Neutrophil (primary cell): ENCODE measurements around the gene NKPD1.
A peak's percentile ranks its signal among the peaks of the same experiment; 100 is the strongest.

Experiments used
- H3K27ac ChIP-seq: fragments of 200-600 bp; sonication (generic); 2 replicates; pipeline ENCODE4 v1.5.1; 2016; ENCODE audit warnings: mild to moderate bottlenecking, moderate library complexity
- H3K27me3 ChIP-seq: fragments of 200-600 bp; sonication (generic); 2 replicates; pipeline ENCODE4 v1.6.0; 2016; ENCODE audit warnings: mild to moderate bottlenecking
- H3K36me3 ChIP-seq: fragments of 200-600 bp; sonication (generic); 2 replicates; pipeline ENCODE4 v1.5.1; 2017
- H3K4me1 ChIP-seq, 2 experiments: fragments of 200-600 bp in 1 of 2; sonication (generic) in 1 of 2; 1 replicate in 1 of 2; 2 replicates in 1 of 2; pipeline versions ENCODE4 v1.5.1 to v1.6.1; 2013 to 2016; ENCODE audit warnings: low read depth in 1 of 2, low read length in 1 of 2, mild to moderate bottlenecking in 1 of 2, moderate library complexity in 1 of 2; ENCODE audit not compliant: control insufficient read depth in 1 of 2, insufficient read depth in 1 of 2
- H3K4me3 ChIP-seq, 2 experiments: fragments of 200-600 bp in 1 of 2; sonication (generic) in 1 of 2; 1 replicate in 1 of 2; 2 replicates in 1 of 2; pipeline ENCODE4 v1.5.1; 2013 to 2016; ENCODE audit warnings: low read depth in 1 of 2, low read length in 1 of 2, mild to moderate bottlenecking in 1 of 2, moderate library complexity in 1 of 2
- H3K9me3 ChIP-seq: fragments of 200-600 bp; sonication (generic); 2 replicates; pipeline ENCODE4 v1.5.1; 2016
- TF ChIP-seq, protein P1 (sequence below): fragments of 200-600 bp; sonication (generic); IDR thresholded peaks from 2 replicates; pipeline ENCODE4 v1.5.1; 2016; ENCODE audit warnings: antibody characterized with exemption

NKPD1 gene

DNA sequence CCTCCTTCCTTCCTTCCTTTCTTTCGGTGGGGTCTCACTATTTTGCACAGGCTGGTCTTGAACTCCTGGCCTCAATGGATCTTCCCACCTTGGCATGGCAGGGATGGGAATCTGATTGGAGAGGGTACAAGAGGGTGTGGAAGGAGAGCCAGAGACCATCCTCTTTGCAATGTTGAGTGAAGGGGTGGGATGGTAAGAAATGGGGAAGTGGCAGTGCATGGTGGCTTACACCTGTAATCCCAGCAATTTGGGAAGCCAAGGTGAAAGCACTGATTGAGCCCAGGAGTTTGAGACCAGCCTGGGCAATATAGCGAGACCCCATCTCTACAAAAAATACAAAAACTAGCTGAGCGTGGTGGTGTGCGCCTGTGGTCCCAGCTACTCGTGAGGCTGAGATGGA is 23.3 kb upstream of the NKPD1 start:
- Histone ChIP-seq H3K36me3 (no peaks in the 10 kb centered on the region), H3K27ac (peak overlapping the region; percentile 84), H3K4me1 (peaks cover 59% of the 10 kb centered on the region in 2 experiments), H3K9me3 (no peaks in the 10 kb centered on the region), H3K27me3 (no peaks in the 10 kb centered on the region), H3K4me3 (peak overlapping the region in 1 of 2 experiments; percentile 38)
- TF ChIP-seq, protein P1, sequence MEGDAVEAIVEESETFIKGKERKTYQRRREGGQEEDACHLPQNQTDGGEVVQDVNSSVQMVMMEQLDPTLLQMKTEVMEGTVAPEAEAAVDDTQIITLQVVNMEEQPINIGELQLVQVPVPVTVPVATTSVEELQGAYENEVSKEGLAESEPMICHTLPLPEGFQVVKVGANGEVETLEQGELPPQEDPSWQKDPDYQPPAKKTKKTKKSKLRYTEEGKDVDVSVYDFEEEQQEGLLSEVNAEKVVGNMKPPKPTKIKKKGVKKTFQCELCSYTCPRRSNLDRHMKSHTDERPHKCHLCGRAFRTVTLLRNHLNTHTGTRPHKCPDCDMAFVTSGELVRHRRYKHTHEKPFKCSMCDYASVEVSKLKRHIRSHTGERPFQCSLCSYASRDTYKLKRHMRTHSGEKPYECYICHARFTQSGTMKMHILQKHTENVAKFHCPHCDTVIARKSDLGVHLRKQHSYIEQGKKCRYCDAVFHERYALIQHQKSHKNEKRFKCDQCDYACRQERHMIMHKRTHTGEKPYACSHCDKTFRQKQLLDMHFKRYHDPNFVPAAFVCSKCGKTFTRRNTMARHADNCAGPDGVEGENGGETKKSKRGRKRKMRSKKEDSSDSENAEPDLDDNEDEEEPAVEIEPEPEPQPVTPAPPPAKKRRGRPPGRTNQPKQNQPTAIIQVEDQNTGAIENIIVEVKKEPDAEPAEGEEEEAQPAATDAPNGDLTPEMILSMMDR = no peak

DNA sequence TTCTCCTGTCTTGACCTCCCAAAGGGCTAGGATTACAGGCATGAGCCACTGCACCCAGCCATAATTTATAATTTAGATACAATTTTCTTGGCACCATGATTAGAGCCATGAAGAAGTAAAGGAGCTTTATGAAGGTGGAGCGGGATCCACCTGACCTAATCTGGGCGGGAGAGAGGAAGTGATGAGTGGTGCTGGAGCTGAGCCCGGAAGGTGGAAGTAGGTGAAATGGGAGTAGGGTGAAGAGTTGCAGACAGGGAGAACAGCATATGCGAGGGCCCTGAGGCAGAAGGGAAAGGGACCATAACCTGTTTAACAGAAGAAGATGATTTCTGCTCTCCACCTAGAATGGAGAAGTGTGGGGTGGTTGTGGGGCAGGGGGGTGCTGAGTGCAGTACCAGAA is 22.0 kb upstream of the NKPD1 start:
- Histone ChIP-seq H3K36me3 (no peaks in the 10 kb centered on the region), H3K4me1 (peaks cover 62% of the 10 kb centered on the region in 2 experiments), H3K27ac (peak overlapping the region; percentile 34), H3K27me3 (no peaks in the 10 kb centered on the region), H3K4me3 (no peak overlapping the region), H3K9me3 (no peaks in the 10 kb centered on the region)
- TF ChIP-seq, protein P1 = no peak

DNA sequence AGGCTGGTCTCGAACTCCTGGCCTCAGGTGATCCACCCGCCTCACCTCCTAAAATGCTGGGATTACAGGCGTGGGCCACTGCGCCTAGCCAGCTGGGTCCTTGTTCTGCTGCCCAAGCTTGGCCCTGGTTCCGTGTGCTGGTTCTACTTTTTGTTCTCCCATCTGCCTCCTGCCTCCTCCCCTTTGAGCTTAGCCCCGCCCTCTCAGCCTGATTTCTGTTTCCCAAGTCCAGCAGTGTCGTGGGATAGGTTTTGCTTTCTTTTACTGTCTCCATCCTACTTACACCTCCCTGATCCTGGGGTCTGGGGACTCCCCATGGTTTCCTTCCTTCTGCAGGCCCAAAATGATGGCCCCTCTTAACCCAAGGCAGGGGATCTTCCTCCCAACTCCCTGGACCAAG is 20.2 kb upstream of the NKPD1 start:
- Histone ChIP-seq H3K27ac (peak overlapping the region; percentile 96), H3K9me3 (no peaks in the 10 kb centered on the region), H3K36me3 (no peaks in the 10 kb centered on the region), H3K4me1 (peaks cover 77 to 78% of the 10 kb centered on the region in 2 experiments), H3K4me3 (peak overlapping the region in 1 of 2 experiments; percentile 87), H3K27me3 (no peaks in the 10 kb centered on the region)
- TF ChIP-seq, protein P1 = no peak

DNA sequence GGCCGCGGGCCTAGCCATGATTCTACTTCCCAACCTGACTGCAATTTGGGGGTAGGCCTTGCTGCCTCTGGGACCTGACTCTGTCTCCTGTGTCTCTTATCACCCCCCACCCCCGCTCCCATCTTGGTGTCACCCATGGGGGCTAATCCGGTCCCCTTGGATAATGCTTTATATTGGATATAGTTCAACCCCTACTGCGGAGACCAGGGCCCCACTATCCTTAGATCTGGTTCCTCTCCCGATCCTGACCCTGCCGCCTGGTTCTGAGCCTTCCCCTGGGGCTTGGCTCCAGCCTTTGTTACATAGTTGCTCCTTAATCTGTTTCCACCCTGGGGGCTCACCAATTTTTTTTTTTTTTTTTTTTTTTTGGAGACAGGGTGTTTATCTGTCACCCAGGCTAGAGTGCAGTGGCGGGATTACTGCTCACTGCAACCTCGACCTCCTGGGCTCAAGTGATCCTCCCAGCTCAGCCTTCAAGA is 19.1 kb upstream of the NKPD1 start:
- no peaks in the 10 kb centered on the region for H3K27me3 ChIP-seq
- TF ChIP-seq, protein P1 = no peak
- H3K4me1 ChIP-seq = peaks cover 78 to 79% of the 10 kb centered on the region in 2 experiments
- H3K9me3 ChIP-seq = no peaks in the 10 kb centered on the region
- peak overlapping the region; percentile 96 for H3K27ac ChIP-seq
- peak overlapping the region; percentile 80 to 87 for H3K4me3 ChIP-seq
- H3K36me3 ChIP-seq = no peaks in the 10 kb centered on the region

DNA sequence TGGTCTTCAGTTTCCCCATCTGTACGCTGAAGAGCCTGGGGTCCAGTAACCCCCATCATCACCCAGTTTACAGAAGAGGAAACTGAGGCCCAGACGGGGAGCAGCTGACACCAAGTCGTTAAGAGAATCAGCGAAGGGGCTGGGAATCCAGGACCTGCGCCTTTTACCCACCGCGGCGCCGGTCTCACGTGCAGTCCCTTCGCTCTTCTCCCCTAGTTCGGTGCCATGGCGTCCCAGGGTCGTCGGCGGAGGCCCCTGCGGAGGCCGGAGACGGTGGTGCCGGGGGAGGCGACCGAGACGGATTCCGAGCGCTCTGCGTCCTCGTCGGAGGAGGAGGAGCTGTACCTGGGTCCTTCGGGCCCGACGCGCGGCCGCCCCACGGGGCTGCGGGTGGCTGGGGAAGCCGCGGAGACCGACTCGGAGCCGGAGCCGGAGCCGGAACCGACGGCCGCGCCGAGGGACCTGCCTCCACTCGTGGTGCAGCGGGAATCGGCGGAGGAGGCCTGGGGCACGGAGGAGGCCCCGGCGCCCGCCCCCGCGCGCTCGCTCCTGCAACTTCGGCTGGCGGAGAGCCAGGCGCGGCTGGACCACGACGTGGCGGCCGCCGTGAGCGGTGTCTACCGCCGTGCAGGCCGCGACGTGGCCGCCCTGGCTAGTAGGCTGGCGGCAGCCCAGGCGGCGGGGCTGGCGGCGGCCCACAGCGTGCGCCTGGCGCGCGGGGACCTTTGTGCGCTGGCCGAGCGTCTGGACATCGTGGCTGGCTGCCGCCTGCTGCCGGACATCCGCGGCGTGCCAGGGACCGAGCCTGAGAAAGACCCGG is 18.5 kb upstream of the NKPD1 start:
- Histone ChIP-seq H3K4me1 (peaks cover 74 to 75% of the 10 kb centered on the region in 2 experiments), H3K4me3 (peak overlapping the region; percentile 80 to 87), H3K9me3 (no peaks in the 10 kb centered on the region), H3K36me3 (no peaks in the 10 kb centered on the region), H3K27ac (peak overlapping the region; percentile 96), H3K27me3 (no peaks in the 10 kb centered on the region)
- TF ChIP-seq, protein P1 = no peak
